ENCODE measurements around the gene SYNGR2. TPM values are rescaled to one million over a fixed set of nuclear protein-coding genes. Genes with fewer than 3 reads are reported as not detected.

SYNGR2 gene
- total and polyA plus RNA-seq, 9 of the 15 experiments (the other 6 are each of a cell fraction or from before 2014, with no cell fraction given), result 1.4 to 173 (median 87.8) TPM

DNA sequence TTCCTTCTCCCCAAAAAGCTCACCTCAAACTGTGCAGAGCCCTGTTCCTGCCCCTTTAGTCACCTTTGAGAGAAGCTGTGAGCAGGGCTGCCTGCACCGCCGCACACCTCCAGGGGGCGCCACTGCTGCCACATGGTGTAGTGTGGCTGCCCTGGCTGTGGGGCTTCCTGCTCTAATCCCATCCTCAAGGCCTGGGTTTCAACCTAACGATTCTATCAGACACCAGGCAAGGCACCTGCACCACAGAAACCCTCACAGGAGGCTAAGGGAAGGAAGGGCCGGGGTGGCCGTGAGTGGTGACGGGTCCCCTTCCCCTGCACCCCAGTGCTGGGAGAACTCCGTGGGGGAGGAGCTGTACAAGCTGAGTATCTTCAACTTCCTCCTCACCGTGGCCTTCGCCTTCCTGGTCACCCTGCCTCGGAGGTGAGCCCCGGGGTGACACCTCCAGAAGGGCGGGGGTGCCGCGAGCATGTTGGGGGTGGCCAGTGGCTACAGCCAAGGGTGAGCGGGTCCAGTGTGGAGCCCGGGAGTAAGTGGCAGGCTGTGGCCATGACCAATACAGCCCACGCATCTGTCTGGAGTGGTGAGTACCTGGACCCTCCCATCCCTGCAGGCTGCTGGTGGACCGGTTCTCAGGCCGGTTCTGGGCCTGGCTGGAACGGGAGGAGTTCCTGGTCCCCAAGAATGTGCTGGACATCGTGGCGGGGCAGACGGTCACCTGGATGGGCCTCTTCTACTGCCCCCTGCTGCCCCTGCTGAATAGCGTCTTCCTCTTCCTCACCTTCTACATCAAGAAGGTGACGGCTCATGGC lies 30.8 kb upstream of the SYNGR2 start (continued):
- peak in 1 of 2 experiments; percentile 4; a peak in 1 of 4 replicates for TF ChIP-seq TRIM24 (IDR thresholded peaks at IDR 0.05)
- TF ChIP-seq HDAC2 (IDR thresholded peaks at IDR 0.05), result peak; percentile 82
- TF ChIP-seq FOXA3 (CRISPR knock-in tag; conservative IDR thresholded peaks at IDR 0.05 in 1 of 2, IDR thresholded peaks at IDR 0.05 in 1 of 2), result no peak
- TF ChIP-seq RNF2 (IDR thresholded peaks at IDR 0.05), result peak; percentile 38; the same call in 1 of the 2 replicates
- no peak for TF ChIP-seq JUN (IDR thresholded peaks at IDR 0.05; ENCODE audit: borderline replicate concordance, low read depth, low read length)
- TF ChIP-seq JUN (CRISPR knock-in tag; IDR thresholded peaks at IDR 0.05; ENCODE audit: borderline replicate concordance), result peak; percentile 15; the same call in 1 of the 2 replicates
- TF ChIP-seq ETV1 (tag; conservative IDR thresholded peaks at IDR 0.05; ENCODE audit: low read depth), result 0 out of 2 replicates have a peak, but pooled peaks have one; percentile 20
- TF ChIP-seq DLX4 (CRISPR knock-in tag; IDR thresholded peaks at IDR 0.05), result no peak
- TF ChIP-seq TFE3 (CRISPR knock-in tag; IDR thresholded peaks at IDR 0.05), result no peak
- TF ChIP-seq DNMT1 (IDR thresholded peaks at IDR 0.05), result no peak
- TF ChIP-seq GTF2A2 (tag; IDR thresholded peaks at IDR 0.05), result no peak
- no peak for TF ChIP-seq CBFA2T2 (conservative IDR thresholded peaks at IDR 0.05)
- TF ChIP-seq EGR1 (conservative IDR thresholded peaks at IDR 0.05), result peak; percentile 72
- TF ChIP-seq, protein P1, sequence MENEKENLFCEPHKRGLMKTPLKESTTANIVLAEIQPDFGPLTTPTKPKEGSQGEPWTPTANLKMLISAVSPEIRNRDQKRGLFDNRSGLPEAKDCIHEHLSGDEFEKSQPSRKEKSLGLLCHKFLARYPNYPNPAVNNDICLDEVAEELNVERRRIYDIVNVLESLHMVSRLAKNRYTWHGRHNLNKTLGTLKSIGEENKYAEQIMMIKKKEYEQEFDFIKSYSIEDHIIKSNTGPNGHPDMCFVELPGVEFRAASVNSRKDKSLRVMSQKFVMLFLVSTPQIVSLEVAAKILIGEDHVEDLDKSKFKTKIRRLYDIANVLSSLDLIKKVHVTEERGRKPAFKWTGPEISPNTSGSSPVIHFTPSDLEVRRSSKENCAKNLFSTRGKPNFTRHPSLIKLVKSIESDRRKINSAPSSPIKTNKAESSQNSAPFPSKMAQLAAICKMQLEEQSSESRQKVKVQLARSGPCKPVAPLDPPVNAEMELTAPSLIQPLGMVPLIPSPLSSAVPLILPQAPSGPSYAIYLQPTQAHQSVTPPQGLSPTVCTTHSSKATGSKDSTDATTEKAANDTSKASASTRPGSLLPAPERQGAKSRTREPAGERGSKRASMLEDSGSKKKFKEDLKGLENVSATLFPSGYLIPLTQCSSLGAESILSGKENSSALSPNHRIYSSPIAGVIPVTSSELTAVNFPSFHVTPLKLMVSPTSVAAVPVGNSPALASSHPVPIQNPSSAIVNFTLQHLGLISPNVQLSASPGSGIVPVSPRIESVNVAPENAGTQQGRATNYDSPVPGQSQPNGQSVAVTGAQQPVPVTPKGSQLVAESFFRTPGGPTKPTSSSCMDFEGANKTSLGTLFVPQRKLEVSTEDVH (IDR thresholded peaks at IDR 0.05; ENCODE audit: low read depth, partially characterized antibody), result peak; percentile 25
- TF ChIP-seq HCFC1 (IDR thresholded peaks at IDR 0.05; ENCODE audit: low read depth, low read length), result 0 out of 2 replicates have a peak, but pooled peaks have one; percentile 24
- TF ChIP-seq ZNF75A (CRISPR knock-in tag; IDR thresholded peaks at IDR 0.05), result no peak
- TF ChIP-seq, protein P2, sequence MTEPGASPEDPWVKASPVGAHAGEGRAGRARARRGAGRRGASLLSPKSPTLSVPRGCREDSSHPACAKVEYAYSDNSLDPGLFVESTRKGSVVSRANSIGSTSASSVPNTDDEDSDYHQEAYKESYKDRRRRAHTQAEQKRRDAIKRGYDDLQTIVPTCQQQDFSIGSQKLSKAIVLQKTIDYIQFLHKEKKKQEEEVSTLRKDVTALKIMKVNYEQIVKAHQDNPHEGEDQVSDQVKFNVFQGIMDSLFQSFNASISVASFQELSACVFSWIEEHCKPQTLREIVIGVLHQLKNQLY (CRISPR knock-in tag; conservative IDR thresholded peaks at IDR 0.05), result 0 out of 4 replicates have a peak, but pooled peaks of 1 of the 2 experiments have one; percentile 6
- no peak for TF ChIP-seq POLR2AphosphoS5 (IDR thresholded peaks at IDR 0.05; ENCODE audit: control insufficient read depth, insufficient read depth, low read depth, low read length)
- no peak for TF ChIP-seq TBL1XR1 (IDR thresholded peaks at IDR 0.05; ENCODE audit: low read length in 2 of 2)
- TF ChIP-seq FIP1L1 (IDR thresholded peaks at IDR 0.05; ENCODE audit: low read depth, low read length, poor library complexity, severe bottlenecking), result no peak
- TF ChIP-seq SMC3 (conservative IDR thresholded peaks at IDR 0.05; ENCODE audit: insufficient read depth, low read depth, low read length), result peak; percentile 35
- no peak for TF ChIP-seq WHSC1 (IDR thresholded peaks at IDR 0.05; ENCODE audit: low read length)
- TF ChIP-seq ZC3H8 (IDR thresholded peaks at IDR 0.05), result no peak
- TF ChIP-seq SMARCA4 (IDR thresholded peaks at IDR 0.05), result peak; percentile 62; the same call in 1 of the 2 replicates

All from K562 (cell line).